Caco-2 (cell line): ENCODE measurements around the gene PIK3C3. TPM values are rescaled to one million over a fixed set of nuclear protein-coding genes. Genes with fewer than 3 reads are reported as not detected.
"Not testable (repeated sequence)": the region's sequence is repeated elsewhere in the genome, so short reads cannot be mapped to it uniquely, and the experiment has no call there.

ENCODE experiments used
- BruUV-seq: library from RNA; stranded (reverse); fragments of 400-500 nt; replicated peaks from 2 replicates; lab custom pipeline; 2021; lab: Mats Ljungman, UMichigan
- CTCF ChIA-PET: fragments of 300-600 bp; sonication (Branson Sonifier 250); formaldehyde crosslinking; loops from one replicate; lab custom pipeline; 2022; ENCODE audit warnings: antibody characterized with exemption; lab: Charles Lee
- POLR2A ChIA-PET: fragments of 300-600 bp; sonication (Branson Sonifier 250); formaldehyde crosslinking; loops from one replicate; lab custom pipeline; 2022; ENCODE audit warnings: antibody characterized with exemption; lab: Charles Lee
- DNase-seq, 2 experiments: peaks; one replicate each; pipeline versions ENCODE4 v3.0.0 to v3.0.0-alpha.2; 2020 to 2022
- H3K27me3 ChIP-seq: replicated peaks from 2 replicates; pipeline ENCODE4 v1.6.0; 2011; ENCODE audit warnings: low read length; ENCODE audit not compliant: control insufficient read depth, insufficient read depth
- H3K36me3 ChIP-seq: 2 replicates; pipeline ENCODE4 v1.5.1; 2011; ENCODE audit warnings: low read length; ENCODE audit not compliant: control insufficient read depth, insufficient read depth
- H3K4me1 ChIP-seq: fragments of 250-450 bp; sonication (Bioruptor Pico); 2 replicates; pipeline ENCODE4 v1.5.1; 2020; ENCODE audit warnings: mild to moderate bottlenecking
- H3K4me3 ChIP-seq: 2 replicates; pipeline ENCODE4 v1.5.1; 2011; ENCODE audit warnings: low read depth, mild to moderate bottlenecking, control low read depth, low read length
- H3K9me3 ChIP-seq: fragments of 250-450 bp; sonication (Bioruptor Pico); 2 replicates; pipeline ENCODE4 v1.5.1; 2020; ENCODE audit warnings: mild to moderate bottlenecking, moderate library complexity
- H3K27ac Mint-ChIP-seq: one replicate; pipeline ENCODE4 v1.8.0; 2022; ENCODE audit warnings: mixed read lengths; ENCODE audit not compliant: unreplicated experiment
- H3K27me3 Mint-ChIP-seq: one replicate; pipeline ENCODE4 v1.8.0; 2022; ENCODE audit warnings: mixed read lengths; ENCODE audit not compliant: insufficient read depth, unreplicated experiment
- H3K36me3 Mint-ChIP-seq: one replicate; pipeline ENCODE4 v1.8.0; 2022; ENCODE audit warnings: mild to moderate bottlenecking, mixed read lengths; ENCODE audit not compliant: insufficient read depth, unreplicated experiment
- H3K4me1 Mint-ChIP-seq: one replicate; pipeline ENCODE4 v1.8.0; 2022; ENCODE audit warnings: low read depth, mixed read lengths; ENCODE audit not compliant: unreplicated experiment
- H3K4me3 Mint-ChIP-seq: one replicate; pipeline ENCODE4 v1.8.0; 2022; ENCODE audit warnings: mild to moderate bottlenecking, moderate library complexity, mixed read lengths; ENCODE audit not compliant: unreplicated experiment
- H3K9me3 Mint-ChIP-seq: one replicate; pipeline ENCODE4 v1.8.0; 2022; ENCODE audit warnings: mixed read lengths; ENCODE audit not compliant: unreplicated experiment
- intact Hi-C: fragments of 100-400 bp; cut with micrococcal nuclease; formaldehyde crosslinking; loops from one replicate; pipeline ENCODE4 v1.10.0; 2022; ENCODE audit not compliant: unreplicated experiment
- total RNA-seq: library from RNA; stranded (reverse); gene quantifications from 2 replicates; pipeline ENCODE4 v1.2.3, GENCODE V29; 2022
- TF ChIP-seq, protein P1 (sequence below), 2 experiments: fragments of 200-600 bp in 1 of 2; IDR thresholded peaks; 1 replicate in 1 of 2; 2 replicates in 1 of 2; pipeline versions ENCODE4 v1.5.1 to v1.8.0; 2011 to 2022; ENCODE audit warnings: antibody characterized with exemption in 1 of 2, control low read depth in 1 of 2, inconsistent platforms in 1 of 2, low read depth in 1 of 2, low read length in 1 of 2, mild to moderate bottlenecking in 1 of 2, moderate library complexity in 1 of 2; ENCODE audit not compliant: insufficient read depth in 1 of 2, severe bottlenecking in 1 of 2, unreplicated experiment in 1 of 2

Gene PIK3C3
- total RNA-seq, 1 experiment from 2014 or later = 19.7 TPM

DNA sequence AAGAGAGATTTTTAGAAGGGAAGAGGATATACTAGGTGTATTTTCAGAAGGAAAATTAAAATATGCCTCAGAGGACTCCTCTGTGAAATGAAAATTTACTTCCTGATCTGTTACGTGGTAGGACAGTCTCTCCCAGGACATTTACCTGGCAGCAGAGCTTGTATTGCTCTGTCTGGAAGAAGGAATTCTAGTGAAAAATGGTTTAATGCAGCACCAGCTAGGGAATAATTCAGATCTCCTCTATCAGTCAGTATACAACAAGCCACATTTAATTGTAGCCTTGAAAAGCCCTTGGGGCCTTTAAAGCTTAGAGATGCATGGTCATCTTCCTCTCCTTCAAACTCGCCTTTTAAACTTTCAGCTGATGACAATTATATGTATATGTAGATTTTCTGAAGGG lies 49.6 kb downstream of the PIK3C3 start:
- POLR2A ChIA-PET = no interaction called here
- no peak for DNase-seq
- Mint-ChIP-seq H3K27me3 (no peaks in the 10 kb centered on the region), H3K4me3 (no peak overlapping the region), H3K27ac (no peak overlapping the region), H3K4me1 (no peaks in the 10 kb centered on the region), H3K9me3 (no peaks in the 10 kb centered on the region), H3K36me3 (peaks cover 11% of the 10 kb centered on the region)
- Histone ChIP-seq H3K9me3 (no peaks in the 10 kb centered on the region), H3K4me3 (no peak overlapping the region), H3K4me1 (no peaks in the 10 kb centered on the region), H3K27me3 (no peaks in the 10 kb centered on the region), H3K36me3 (no peaks in the 10 kb centered on the region)
- TF ChIP-seq, protein P1, sequence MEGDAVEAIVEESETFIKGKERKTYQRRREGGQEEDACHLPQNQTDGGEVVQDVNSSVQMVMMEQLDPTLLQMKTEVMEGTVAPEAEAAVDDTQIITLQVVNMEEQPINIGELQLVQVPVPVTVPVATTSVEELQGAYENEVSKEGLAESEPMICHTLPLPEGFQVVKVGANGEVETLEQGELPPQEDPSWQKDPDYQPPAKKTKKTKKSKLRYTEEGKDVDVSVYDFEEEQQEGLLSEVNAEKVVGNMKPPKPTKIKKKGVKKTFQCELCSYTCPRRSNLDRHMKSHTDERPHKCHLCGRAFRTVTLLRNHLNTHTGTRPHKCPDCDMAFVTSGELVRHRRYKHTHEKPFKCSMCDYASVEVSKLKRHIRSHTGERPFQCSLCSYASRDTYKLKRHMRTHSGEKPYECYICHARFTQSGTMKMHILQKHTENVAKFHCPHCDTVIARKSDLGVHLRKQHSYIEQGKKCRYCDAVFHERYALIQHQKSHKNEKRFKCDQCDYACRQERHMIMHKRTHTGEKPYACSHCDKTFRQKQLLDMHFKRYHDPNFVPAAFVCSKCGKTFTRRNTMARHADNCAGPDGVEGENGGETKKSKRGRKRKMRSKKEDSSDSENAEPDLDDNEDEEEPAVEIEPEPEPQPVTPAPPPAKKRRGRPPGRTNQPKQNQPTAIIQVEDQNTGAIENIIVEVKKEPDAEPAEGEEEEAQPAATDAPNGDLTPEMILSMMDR (IDR thresholded peaks at IDR 0.05; ENCODE audit: insufficient read depth in 1 of 2, low read depth in 1 of 2, low read length in 1 of 2, severe bottlenecking in 1 of 2, unreplicated experiment in 1 of 2) = no peak
- CTCF ChIA-PET = no interaction called here
- intact Hi-C loops = no loop called here
- no TSS peak for BruUV-seq

DNA sequence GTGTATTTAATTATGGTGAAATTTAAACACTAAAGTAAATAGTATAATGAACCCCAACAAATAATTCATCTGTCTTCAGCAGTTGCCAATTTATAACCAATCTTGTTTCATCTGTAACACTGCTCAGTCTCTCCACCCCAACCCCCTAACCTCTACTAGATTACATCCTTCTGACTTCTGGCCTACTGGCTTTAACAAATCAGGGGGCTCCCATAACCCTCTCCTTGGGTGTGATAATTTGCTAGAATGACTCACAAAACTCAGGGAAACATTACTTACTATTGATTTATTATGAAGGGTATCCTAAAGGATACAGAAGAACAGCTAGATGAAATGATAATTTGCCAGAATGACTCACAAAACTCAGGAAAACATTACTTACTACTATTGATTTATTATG lies 50.7 kb downstream of the PIK3C3 start:
- Histone ChIP-seq H3K4me3 (no peak overlapping the region), H3K9me3 (no peaks in the 10 kb centered on the region), H3K36me3 (no peaks in the 10 kb centered on the region), H3K27me3 (no peaks in the 10 kb centered on the region), H3K4me1 (no peaks in the 10 kb centered on the region)
- Mint-ChIP-seq H3K9me3 (no peaks in the 10 kb centered on the region), H3K4me3 (no peak overlapping the region), H3K27me3 (no peaks in the 10 kb centered on the region), H3K27ac (no peak overlapping the region), H3K4me1 (no peaks in the 10 kb centered on the region), H3K36me3 (peaks cover under 1% of the 10 kb centered on the region)
- intact Hi-C loops = no loop called here
- DNase-seq = no peak
- ChIA-PET POLR2A (no interaction called here), CTCF (no interaction called here)
- TF ChIP-seq, protein P1 (IDR thresholded peaks at IDR 0.05; ENCODE audit: insufficient read depth in 1 of 2, low read depth in 1 of 2, low read length in 1 of 2, severe bottlenecking in 1 of 2, unreplicated experiment in 1 of 2) = no peak
- no TSS peak for BruUV-seq

DNA sequence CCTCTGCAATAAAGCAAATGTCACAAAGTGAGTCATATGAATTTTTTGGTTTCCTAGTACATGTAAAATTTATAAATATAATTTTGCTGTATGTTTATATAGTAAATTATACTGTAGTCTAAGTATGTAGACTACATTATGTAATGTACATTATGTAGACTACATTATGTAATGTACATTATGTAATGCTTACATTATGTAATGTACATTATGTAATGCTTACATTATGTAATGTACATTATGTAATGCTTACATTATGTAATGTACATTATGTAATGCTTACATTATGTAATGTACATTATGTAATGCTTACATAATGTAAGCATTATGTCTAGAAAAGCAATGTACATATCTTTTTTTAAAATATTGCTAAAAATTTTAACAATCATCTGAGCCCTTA lies 54.4 kb downstream of the PIK3C3 start:
- H3K4me3 ChIP-seq, H3K36me3 ChIP-seq, intact Hi-C loops, BruUV-seq, H3K9me3 Mint-ChIP-seq, H3K27ac Mint-ChIP-seq, H3K9me3 ChIP-seq, H3K4me1 Mint-ChIP-seq, H3K4me1 ChIP-seq, H3K4me3 Mint-ChIP-seq, POLR2A ChIA-PET, H3K27me3 Mint-ChIP-seq, DNase-seq, H3K27me3 ChIP-seq, CTCF ChIA-PET, H3K36me3 Mint-ChIP-seq: not testable (repeated sequence)

DNA sequence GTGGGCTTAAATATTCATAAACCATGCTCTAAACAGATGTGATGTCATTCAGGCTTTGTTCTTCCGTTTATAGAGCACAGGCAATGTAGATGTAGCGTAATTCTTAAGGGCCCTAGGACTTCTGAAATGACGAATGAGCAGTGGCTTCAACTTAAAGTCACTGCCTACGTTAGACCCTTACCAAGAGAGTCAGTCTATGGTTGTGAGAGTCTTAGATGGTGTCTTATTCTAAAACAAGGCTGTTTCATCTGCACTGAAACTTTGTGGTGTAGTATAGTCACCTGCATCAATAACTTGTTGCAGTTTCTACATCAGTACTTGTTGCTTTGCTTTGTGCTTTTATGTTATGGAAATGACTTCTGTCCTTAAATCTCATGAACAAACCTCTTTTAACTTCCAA lies 56.0 kb downstream of the PIK3C3 start:
- Mint-ChIP-seq H3K4me3 (no peak overlapping the region), H3K36me3 (no peaks in the 10 kb centered on the region), H3K4me1 (no peaks in the 10 kb centered on the region), H3K27ac (no peak overlapping the region), H3K27me3 (no peaks in the 10 kb centered on the region), H3K9me3 (no peaks in the 10 kb centered on the region)
- CTCF ChIA-PET = no interaction called here
- no TSS peak for BruUV-seq
- H3K36me3 ChIP-seq = no peaks in the 10 kb centered on the region
- TF ChIP-seq, protein P1 (IDR thresholded peaks at IDR 0.05; ENCODE audit: insufficient read depth in 1 of 2, low read depth in 1 of 2, low read length in 1 of 2, severe bottlenecking in 1 of 2, unreplicated experiment in 1 of 2) = no peak
- POLR2A ChIA-PET = no interaction called here
- no peaks in the 10 kb centered on the region for H3K9me3 ChIP-seq
- intact Hi-C loops = no loop called here
- no peaks in the 10 kb centered on the region for H3K27me3 ChIP-seq
- no peak overlapping the region for H3K4me3 ChIP-seq
- no peak for DNase-seq
- no peaks in the 10 kb centered on the region for H3K4me1 ChIP-seq
